HTERT RPE-1 (cell line): ENCODE data around the gene DHRS7B.

Experiments
- in situ Hi-C: fragments of 300-500 bp; cut with MboI; formaldehyde crosslinking; loops from 4 replicates; pipeline ENCODE4 v1.14.3; 2020; ENCODE audit warnings: low sequenced_read_pairs

The DHRS7B gene

GRCh38 chr17:21149621-21150020 lies 22.9 kb downstream of the DHRS7B start:
- in situ Hi-C loops: no loop called here

- in situ Hi-C loops: no loop called here
These were observed 26.0 kb downstream of the DHRS7B start for GRCh38 chr17:21152731-21153130.

- in situ Hi-C loops: no loop called here
These were observed 31.0 kb downstream of the DHRS7B start for GRCh38 chr17:21157586-21158370.

- in situ Hi-C loops: no loop called here
These were observed 33.6 kb downstream of the DHRS7B start for GRCh38 chr17:21160401-21160800.

GRCh38 chr17:21161498-21162393 lies 35.0 kb downstream of the DHRS7B start:
- in situ Hi-C loops: no loop called here

GRCh38 chr17:21162394-21162775 lies 35.6 kb downstream of the DHRS7B start:
- in situ Hi-C loops: no loop called here

GRCh38 chr17:21163101-21163500 lies 36.3 kb downstream of the DHRS7B start:
- in situ Hi-C loops: no loop called here

- in situ Hi-C loops: no loop called here
These were observed 37.5 kb downstream of the DHRS7B start for GRCh38 chr17:21164216-21164615.

- in situ Hi-C loops: no loop called here
These were observed 37.9 kb downstream of the DHRS7B start for GRCh38 chr17:21164620-21165019.

- in situ Hi-C loops: no loop called here
These were observed 39.3 kb downstream of the DHRS7B start for GRCh38 chr17:21165922-21166594.

GRCh38 chr17:21166595-21167210 lies 39.9 kb downstream of the DHRS7B start:
- in situ Hi-C loops: no loop called here

- in situ Hi-C loops: no loop called here
These were observed 40.5 kb downstream of the DHRS7B start for GRCh38 chr17:21167303-21167702.

- in situ Hi-C loops: no loop called here
These were observed 41.7 kb downstream of the DHRS7B start for GRCh38 chr17:21168555-21168865.

- in situ Hi-C loops: no loop called here
These were observed 42.7 kb downstream of the DHRS7B start for GRCh38 chr17:21169496-21169895.

GRCh38 chr17:21170809-21171208 lies 44.0 kb downstream of the DHRS7B start:
- in situ Hi-C loops: no loop called here

- in situ Hi-C loops: no loop called here
These were observed 44.7 kb downstream of the DHRS7B start for GRCh38 chr17:21171309-21171922.

GRCh38 chr17:21171970-21172510 lies 45.3 kb downstream of the DHRS7B start:
- in situ Hi-C loops: no loop called here

- in situ Hi-C loops: no loop called here
These were observed 46.1 kb downstream of the DHRS7B start for GRCh38 chr17:21172846-21173245.

GRCh38 chr17:21173543-21173942 lies 46.8 kb downstream of the DHRS7B start:
- in situ Hi-C loops: no loop called here

- in situ Hi-C loops: no loop called here
These were observed 47.4 kb downstream of the DHRS7B start for GRCh38 chr17:21174186-21174585.
